Ovary (tissue), 9 donors: Measurements from ENCODE around the gene FAM47E. TPM values are rescaled to one million over a fixed set of nuclear protein-coding genes. Genes with fewer than 3 reads are reported as not detected.

ENCODE experiments used
- DNase-seq, 5 donors: peaks; one replicate each; pipeline ENCODE4 v3.0.0-alpha.2; 2019 to 2020
- H3K27ac ChIP-seq, 2 donors: fragments of 200-600 bp; one replicate each; pipeline versions ENCODE4 v1.5.1 to v1.8.0; 2019 to 2022
- H3K27me3 ChIP-seq: fragments of 200-600 bp; one replicate; pipeline ENCODE4 v1.8.0; 2022
- H3K36me3 ChIP-seq: fragments of 200-600 bp; sonication (generic); one replicate; pipeline ENCODE4 v1.5.1; 2019
- H3K4me1 ChIP-seq: one replicate; pipeline ENCODE4 v1.8.1; 2013; ENCODE audit warnings: mild to moderate bottlenecking, moderate library complexity; ENCODE audit not compliant: insufficient read depth
- H3K4me3 ChIP-seq: fragments of 200-600 bp; sonication (generic); one replicate; pipeline ENCODE4 v1.5.1; 2017
- H3K9me3 ChIP-seq, 2 donors: fragments of 200-600 bp in 1 of 2; sonication (generic) in 1 of 2; one replicate each; pipeline versions ENCODE4 v1.5.1 to v1.8.1; 2013 to 2019; ENCODE audit warnings: mild to moderate bottlenecking in 1 of 2, moderate library complexity in 1 of 2
- EP300 ChIP-seq: sonication (generic); formaldehyde crosslinking; IDR thresholded peaks from one replicate; pipeline ENCODE4 v1.6.1; 2017; ENCODE audit warnings: antibody characterized with exemption
- POLR2A ChIP-seq: fragments of 450-650 bp; IDR thresholded peaks from one replicate; pipeline ENCODE4 v1.6.1; 2017; ENCODE audit warnings: antibody characterized with exemption, mild to moderate bottlenecking, moderate library complexity
- WGBS, 3 donors: extraction: QIAGEN DNeasy Blood & Tissue Kit in 1 of 3; methylation state at CpG; one replicate each; pipeline versions ENCODE4 v1.1.5 to v1.1.7; 2013 to 2017; 5-methylcytosine and 5-hydroxymethylcytosine counted together
- intact Hi-C, 4 donors: fragments of 100-400 bp; cut with DNase I; formaldehyde crosslinking; loops; one replicate each; pipeline versions ENCODE4 v1.11.0 to v1.15.1; 2022 to 2023
- polyA plus RNA-seq, 2 donors: library from polyadenylated mRNA; stranded (reverse); fragments of 200-250 nt in 1 of 2; fragments of 350-450 nt in 1 of 2; fragmentation: Illumina TruSeq in 1 of 2; extraction: RNeasy Lipid Tissue Mini Kit (QIAGEN cat#74804) in 1 of 2; gene quantifications; one replicate each; pipeline ENCODE4 v1.2.3, GENCODE V29; 2013 to 2014
- total RNA-seq, 7 donors: library from RNA; depleted of rRNA in 2 of 7; stranded (reverse); fragments of >200 nt in 2 of 7; fragmentation: NEBNext Ultra II Directional in 3 of 7; extraction: Animal tissue kit (Norgen Biotek cat#: 25700) in 3 of 7; gene quantifications; one replicate each; pipeline versions ENCODE4 v1.1.0 to v1.2.4, GENCODE V29; 2016 to 2023
- TF ChIP-seq, protein P1 (sequence below), 3 donors: fragments of 450-650 bp in 2 of 3; fragments of 200-600 bp in 1 of 3; IDR thresholded peaks; one replicate each; pipeline versions ENCODE4 v1.5.1 to v1.8.0; 2016 to 2022; ENCODE audit warnings: antibody characterized with exemption in 3 of 3, mild to moderate bottlenecking in 1 of 3
- donor health status: DM: no; HTN: no; CAD: no; lungs with moderate emphysema.
- donor health status: DM: no; HTN: no; CAD: no.
- donor health status: Bipolar disorder and iron deficiency.
- donor health status: DM: yes; HTN: yes; CAD: no.
- donor health status: DM: no; HTN: no; CAD: no.
- donor health status: DM: yes; HTN: yes; CAD: no.

The FAM47E gene
- total and polyA plus RNA-seq, 9 donors, result 0.08 to 8.2 (median 2.1) TPM

DNA sequence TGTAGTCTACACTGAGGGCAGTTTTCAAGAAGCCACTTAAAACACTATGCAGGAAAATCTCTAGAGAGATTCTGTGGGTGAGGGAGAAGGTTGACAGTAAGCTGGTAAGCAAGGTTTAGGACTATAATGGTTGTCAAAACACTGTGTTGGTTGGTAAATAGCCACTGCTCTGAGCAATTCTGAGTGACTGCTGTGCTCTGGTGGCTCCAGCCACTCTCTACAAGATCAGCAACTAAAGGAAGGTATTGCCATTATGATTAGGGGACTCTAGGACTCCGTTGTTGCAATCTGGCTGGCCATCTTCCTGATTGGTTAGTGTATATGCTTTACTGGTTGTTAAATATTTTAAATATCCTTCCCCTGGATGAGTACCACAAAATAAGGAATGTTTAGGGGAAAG is 5.5 kb upstream of the FAM47E start:
- 37 to 52% (median 48%) methylated on average over 1 of the region's 1 CpG for WGBS, 3 donors
- intact Hi-C loops, result loop anchor here in 1 of 4 donors (5.0 kb wide), 1 partner anchor 961 kb away; no protein-coding TSS in a partner anchor
- TF ChIP-seq, protein P1, sequence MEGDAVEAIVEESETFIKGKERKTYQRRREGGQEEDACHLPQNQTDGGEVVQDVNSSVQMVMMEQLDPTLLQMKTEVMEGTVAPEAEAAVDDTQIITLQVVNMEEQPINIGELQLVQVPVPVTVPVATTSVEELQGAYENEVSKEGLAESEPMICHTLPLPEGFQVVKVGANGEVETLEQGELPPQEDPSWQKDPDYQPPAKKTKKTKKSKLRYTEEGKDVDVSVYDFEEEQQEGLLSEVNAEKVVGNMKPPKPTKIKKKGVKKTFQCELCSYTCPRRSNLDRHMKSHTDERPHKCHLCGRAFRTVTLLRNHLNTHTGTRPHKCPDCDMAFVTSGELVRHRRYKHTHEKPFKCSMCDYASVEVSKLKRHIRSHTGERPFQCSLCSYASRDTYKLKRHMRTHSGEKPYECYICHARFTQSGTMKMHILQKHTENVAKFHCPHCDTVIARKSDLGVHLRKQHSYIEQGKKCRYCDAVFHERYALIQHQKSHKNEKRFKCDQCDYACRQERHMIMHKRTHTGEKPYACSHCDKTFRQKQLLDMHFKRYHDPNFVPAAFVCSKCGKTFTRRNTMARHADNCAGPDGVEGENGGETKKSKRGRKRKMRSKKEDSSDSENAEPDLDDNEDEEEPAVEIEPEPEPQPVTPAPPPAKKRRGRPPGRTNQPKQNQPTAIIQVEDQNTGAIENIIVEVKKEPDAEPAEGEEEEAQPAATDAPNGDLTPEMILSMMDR (IDR thresholded peaks at IDR 0.05), result no peak
- no peak for TF ChIP-seq EP300
- no peak for TF ChIP-seq POLR2A
- DNase-seq, result no peak
- Histone ChIP-seq H3K27ac (no peak overlapping the region), H3K9me3 (peaks cover 0 to 3% of the 10 kb centered on the region in 2 donors), H3K4me1 (no peaks in the 10 kb centered on the region), H3K4me3 (no peak overlapping the region), H3K36me3 (no peaks in the 10 kb centered on the region), H3K27me3 (no peaks in the 10 kb centered on the region)

DNA sequence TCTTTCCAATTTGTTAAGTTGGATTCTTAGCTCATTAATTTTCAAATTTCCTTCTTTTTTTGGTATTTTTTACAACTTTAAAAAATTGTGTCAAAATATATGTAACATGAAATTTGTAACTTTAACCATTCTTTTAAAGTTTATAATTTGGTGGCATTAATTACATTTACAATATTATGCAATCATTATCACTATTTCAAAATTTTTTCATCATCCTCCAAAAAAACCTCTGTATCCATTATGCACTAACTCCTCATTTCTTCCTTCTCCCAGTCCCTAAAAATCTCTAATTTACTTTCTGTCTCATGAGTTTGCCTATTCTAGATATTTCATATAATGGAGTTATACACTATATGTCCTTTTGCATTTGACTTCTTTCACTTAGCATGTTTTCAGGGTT is 4.7 kb upstream of the FAM47E start:
- Histone ChIP-seq H3K36me3 (no peaks in the 10 kb centered on the region), H3K4me1 (no peaks in the 10 kb centered on the region), H3K9me3 (no peaks in the 10 kb centered on the region), H3K27me3 (no peaks in the 10 kb centered on the region), H3K27ac (no peak overlapping the region), H3K4me3 (no peak overlapping the region)
- no peak for DNase-seq
- intact Hi-C loops, result loop anchor here in 1 of 4 donors (5.0 kb wide), 1 partner anchor 960 kb away; no protein-coding TSS in a partner anchor
- TF ChIP-seq POLR2A (no peak), EP300 (no peak)
- TF ChIP-seq, protein P1 (IDR thresholded peaks at IDR 0.05), result no peak

DNA sequence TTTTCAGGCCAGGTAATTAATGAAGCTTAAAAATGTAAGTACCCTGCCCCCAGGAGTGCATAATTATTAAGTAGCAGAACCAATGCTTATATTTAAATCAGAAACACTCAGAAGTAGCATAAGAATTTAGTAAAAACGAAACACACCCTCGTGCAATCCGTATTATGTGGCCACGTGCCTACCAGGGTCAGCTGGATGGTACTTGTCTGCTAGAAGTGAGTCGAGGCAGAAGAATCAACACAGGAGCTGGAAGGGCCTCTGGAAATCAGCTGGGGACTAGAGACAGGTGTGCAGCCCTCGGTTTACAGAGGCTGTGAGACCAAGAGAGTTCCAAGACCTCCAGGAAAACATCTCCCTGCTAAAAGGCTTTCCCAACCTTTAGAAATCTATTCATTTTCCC is 559 bp upstream of the FAM47E start:
- Histone ChIP-seq H3K27ac (no peak overlapping the region), H3K4me1 (peaks cover 3% of the 10 kb centered on the region), H3K9me3 (no peaks in the 10 kb centered on the region), H3K36me3 (no peaks in the 10 kb centered on the region), H3K27me3 (no peaks in the 10 kb centered on the region), H3K4me3 (peak overlapping the region; percentile 60)
- WGBS, 3 donors, result 23 to 31% (median 30%) methylated on average over 6 of the region's 6 CpGs
- DNase-seq, result no peak
- TF ChIP-seq POLR2A, result no peak
- TF ChIP-seq, protein P1 (IDR thresholded peaks at IDR 0.05), result no peak
- no peak for TF ChIP-seq EP300
- intact Hi-C loops, result no loop called here

DNA sequence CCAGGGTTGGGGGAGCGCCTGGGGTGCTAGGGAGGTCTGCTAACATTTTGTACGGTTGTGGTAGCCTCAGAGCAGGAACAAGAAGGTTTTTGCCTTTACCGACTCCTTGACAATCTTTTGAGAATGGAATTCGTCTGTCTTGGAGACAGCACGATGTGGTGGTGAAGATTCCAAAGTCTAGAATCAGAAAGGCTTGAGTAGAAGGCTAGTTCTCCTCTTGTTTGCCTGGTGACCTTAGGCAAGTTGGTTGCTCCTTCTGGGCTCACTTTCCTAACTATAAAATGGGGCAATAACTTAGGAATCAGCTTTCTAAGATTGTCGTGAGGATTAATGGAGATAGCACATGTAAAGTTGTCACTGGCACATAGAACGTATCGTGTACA is 741 bp downstream of the FAM47E start:
- WGBS, 3 donors, result 84 to 87% (median 84%) methylated on average over 8 of the region's 8 CpGs
- TF ChIP-seq, protein P1 (IDR thresholded peaks at IDR 0.05), result no peak
- no peak for TF ChIP-seq EP300
- H3K4me3 ChIP-seq, result no peak overlapping the region
- H3K27me3 ChIP-seq, result no peaks in the 10 kb centered on the region
- no peaks in the 10 kb centered on the region for H3K9me3 ChIP-seq
- no peak overlapping the region for H3K27ac ChIP-seq
- no peaks in the 10 kb centered on the region for H3K36me3 ChIP-seq
- intact Hi-C loops, result no loop called here
- H3K4me1 ChIP-seq, result peaks cover 3% of the 10 kb centered on the region
- DNase-seq, result no peak

DNA sequence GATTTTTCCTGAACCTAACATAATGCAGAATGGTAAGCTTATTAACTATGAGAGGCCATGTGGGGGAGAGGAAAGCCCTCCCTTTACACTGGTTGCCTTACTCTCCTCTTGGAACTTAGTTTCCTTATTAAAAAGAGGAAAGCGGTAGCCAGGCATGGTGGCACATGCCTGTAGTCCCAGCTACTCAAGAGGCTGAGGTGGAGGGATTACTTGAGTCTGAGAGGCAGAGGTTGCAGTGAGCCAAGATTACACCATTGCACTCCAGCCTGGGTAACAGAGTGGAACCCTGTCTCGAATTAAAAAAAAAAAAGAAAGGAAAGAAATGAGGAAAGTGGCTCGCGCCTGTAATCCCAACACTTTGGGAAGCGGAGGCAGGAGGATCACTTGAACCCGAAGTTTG is 2.0 kb downstream of the FAM47E start:
- WGBS, 3 donors, result 72 to 95% (median 72%) methylated on average over 6 of the region's 6 CpGs
- DNase-seq, result no peak
- Histone ChIP-seq H3K27ac (no peak overlapping the region), H3K4me1 (peaks cover 3% of the 10 kb centered on the region), H3K27me3 (no peaks in the 10 kb centered on the region), H3K4me3 (no peak overlapping the region), H3K36me3 (no peaks in the 10 kb centered on the region), H3K9me3 (no peaks in the 10 kb centered on the region)
- TF ChIP-seq EP300 (no peak), POLR2A (no peak)
- TF ChIP-seq, protein P1 (IDR thresholded peaks at IDR 0.05), result no peak
- intact Hi-C loops, result no loop called here
